Measurements from ENCODE around the gene DNAH14. TPM values are rescaled to one million over a fixed set of nuclear protein-coding genes. Genes with fewer than 3 reads are reported as not detected.

DNAH14 gene
- total RNA-seq, 4 donors from 2014 or later, result 0.15 to 0.55 TPM; not detected in 2

DNA sequence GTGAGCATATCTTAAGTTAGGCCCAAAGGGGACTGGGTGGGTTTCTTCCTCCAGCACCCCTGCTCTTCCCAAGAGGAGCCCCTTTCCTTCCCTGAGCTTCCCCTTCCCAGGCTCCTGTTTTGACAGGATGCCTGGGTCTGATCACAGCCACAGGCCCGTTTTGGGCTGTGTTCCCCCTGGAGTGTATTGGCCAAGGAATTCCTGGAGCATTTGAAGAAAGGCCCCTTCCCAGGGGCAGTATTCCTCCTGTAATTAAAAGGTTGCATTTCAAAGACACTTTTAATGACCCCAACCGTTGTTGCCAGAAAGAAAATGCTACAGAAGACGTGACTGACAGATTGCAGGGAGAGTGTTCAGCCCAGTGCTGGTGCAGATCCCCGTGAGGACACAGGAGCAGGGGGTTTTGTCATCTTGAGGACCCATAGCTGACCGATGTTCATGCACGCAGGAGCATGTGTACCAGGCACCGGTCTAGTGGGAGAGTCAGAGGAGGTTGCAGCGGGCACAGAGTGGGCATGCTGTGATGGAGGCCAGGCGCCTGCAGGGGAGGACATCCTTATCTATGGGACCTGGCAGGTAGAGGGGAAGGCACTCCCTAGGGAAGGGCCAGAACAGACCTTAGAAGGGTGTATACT lies 517.6 kb downstream of the DNAH14 start:
- intact Hi-C loops (cut with DNase I; ENCODE audit: low total_unique reads) (no loop called here), in situ Hi-C loops (cut with MboI; ENCODE audit: low sequenced_read_pairs in 4 of 4) (no loop called here)
- Histone ChIP-seq H3K4me3 (no peak overlapping the region), H3K36me3 (no peaks in the 10 kb centered on the region), H3K27me3 (peaks cover 4 to 7% (median 7%) of the 10 kb centered on the region in 3 donors), H3K27ac (peak overlapping the region; percentile 32 to 80 (median 73)), H3K4me1 (peaks cover 19 to 34% of the 10 kb centered on the region in 2 donors), H3K9me3 (no peaks in the 10 kb centered on the region)
- DNase-seq (no peak), ATAC-seq (no peak)
- no peak for TF ChIP-seq CTCF (IDR thresholded peaks at IDR 0.05 in 4 of 5, conservative IDR thresholded peaks at IDR 0.05 in 1 of 5)
- no peak for TF ChIP-seq POLR2A (IDR thresholded peaks at IDR 0.05)

DNA sequence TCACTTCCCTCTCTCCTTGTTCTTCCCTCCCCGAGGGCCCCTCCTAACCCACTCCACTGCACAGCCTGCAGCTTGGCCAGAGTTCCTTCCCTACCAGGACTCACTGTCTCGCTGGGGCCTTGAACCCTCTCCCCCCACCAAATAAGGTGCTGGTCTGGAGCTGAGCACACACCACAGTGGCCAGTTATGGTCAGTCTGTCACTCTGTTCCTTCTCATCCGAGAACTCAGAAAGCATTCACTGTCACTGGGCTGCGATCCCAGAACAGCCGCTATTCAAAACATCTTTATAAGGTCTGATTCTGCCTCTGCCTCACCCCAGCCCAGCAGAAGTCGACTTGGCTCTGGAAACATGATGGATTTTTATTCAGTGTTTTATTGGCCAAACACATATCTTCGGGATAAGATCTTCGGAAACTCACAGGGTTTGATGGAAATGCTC lies 518.2 kb downstream of the DNAH14 start:
- Histone ChIP-seq H3K4me1 (peaks cover 19 to 34% of the 10 kb centered on the region in 2 donors), H3K27me3 (peaks cover 4 to 7% (median 7%) of the 10 kb centered on the region in 3 donors), H3K27ac (peak overlapping the region; percentile 32 to 80 (median 73)), H3K36me3 (no peaks in the 10 kb centered on the region), H3K4me3 (no peak overlapping the region), H3K9me3 (no peaks in the 10 kb centered on the region)
- DNase-seq (no peak), ATAC-seq (peak; percentile 40 to 48)
- TF ChIP-seq CTCF (IDR thresholded peaks at IDR 0.05 in 4 of 5, conservative IDR thresholded peaks at IDR 0.05 in 1 of 5), result no peak
- no peak for TF ChIP-seq POLR2A (IDR thresholded peaks at IDR 0.05)
- in situ Hi-C loops (cut with MboI; ENCODE audit: low sequenced_read_pairs in 4 of 4), result no loop called here
- intact Hi-C loops (cut with DNase I; ENCODE audit: low total_unique reads), result no loop called here

GRCh38 chr1:225448146-225448805 lies 518.8 kb downstream of the DNAH14 start:
- H3K36me3 ChIP-seq, result no peaks in the 10 kb centered on the region
- no peak overlapping the region for H3K4me3 ChIP-seq
- in situ Hi-C loops (cut with MboI; ENCODE audit: low sequenced_read_pairs in 4 of 4) (no loop called here), intact Hi-C loops (cut with DNase I; ENCODE audit: low total_unique reads) (no loop called here)
- ATAC-seq, result no peak
- TF ChIP-seq POLR2A (IDR thresholded peaks at IDR 0.05) (no peak), CTCF (IDR thresholded peaks at IDR 0.05 in 4 of 5, conservative IDR thresholded peaks at IDR 0.05 in 1 of 5) (no peak)
- peaks cover 4 to 7% (median 7%) of the 10 kb centered on the region in 3 donors for H3K27me3 ChIP-seq
- H3K27ac ChIP-seq, result peak overlapping the region; percentile 32 to 80 (median 73)
- DNase-seq, result no peak
- H3K9me3 ChIP-seq, result no peaks in the 10 kb centered on the region
- H3K4me1 ChIP-seq, result peaks cover 19 to 34% of the 10 kb centered on the region in 2 donors
